ENCODE measurements around the gene NPLOC4.
A peak's percentile ranks its signal among the peaks of the same experiment; 100 is the strongest.
"Not testable (repeated sequence)": the region's sequence is repeated elsewhere in the genome, so short reads cannot be mapped to it uniquely, and the experiment has no call there.

NPLOC4 gene

GRCh38 chr17:81636505-81637288, at the start of gene NPLOC4, which contains the start of gene TSPAN10:
TSS of gene NPLOC4 (minus strand) at chr17:81637112. CDS start at chr17:81636930, 182 bp downstream.
TSS of gene TSPAN10 (plus strand) at chr17:81637196. CDS start at chr17:81642413, 5,217 bp downstream.
- peak; percentile 20 for DNase-seq

GRCh38 chr17:81686614-81687013, 49.7 kb upstream of the NPLOC4 start:
- DNase-seq, result no peak

DNA sequence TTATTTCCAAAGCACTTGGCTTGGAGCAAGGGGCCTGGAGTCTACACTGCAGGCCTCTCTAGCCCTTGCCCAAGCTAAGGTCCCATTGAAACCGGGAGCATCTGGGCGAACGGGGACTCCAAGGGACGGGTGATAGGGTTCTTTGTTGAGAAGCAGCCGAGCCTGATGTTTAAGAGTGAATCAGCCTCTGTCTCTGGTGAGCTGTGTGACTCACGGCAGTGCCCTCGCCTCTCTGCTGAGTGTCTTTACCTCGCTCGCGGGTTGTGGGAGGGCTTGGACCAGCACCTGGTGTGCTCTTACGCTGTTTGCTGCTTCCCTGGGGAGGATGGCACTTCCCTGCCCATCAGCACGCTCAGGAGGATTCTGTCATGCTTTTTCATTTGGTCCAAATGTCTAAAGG, 48.2 kb upstream of the NPLOC4 start:
- DNase-seq, result no peak

DNA sequence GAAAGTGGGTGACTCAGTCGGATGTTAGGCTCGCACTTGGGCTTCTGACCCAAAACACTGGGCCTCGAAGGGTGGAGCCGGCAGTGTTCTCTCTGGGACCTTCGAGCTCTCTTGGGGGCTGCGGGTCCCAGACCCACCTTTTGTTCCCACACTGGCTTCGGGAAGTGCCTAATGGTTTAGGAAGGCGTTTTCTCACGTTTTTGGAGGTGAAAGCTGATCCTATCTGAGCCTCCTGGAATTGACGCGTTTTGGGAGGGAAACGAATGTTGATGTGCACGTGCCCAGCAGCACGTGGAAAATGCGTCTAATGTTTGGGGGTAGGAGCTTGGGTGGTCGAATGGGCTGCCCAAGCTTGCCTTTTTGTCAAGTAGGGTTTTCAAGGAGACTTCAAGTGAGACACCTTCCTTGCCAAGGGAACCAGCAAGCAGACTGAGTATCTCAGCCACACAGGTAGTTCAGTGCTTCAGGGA, 47.6 kb upstream of the NPLOC4 start:
- DNase-seq, result no peak

GRCh38 chr17:81683584-81684441, 46.9 kb upstream of the NPLOC4 start, which contains the start of the genes ARL16 and HGS:
TSS of gene ARL16 (minus strand) at chr17:81683797. CDS start at chr17:81683753, 44 bp downstream.
TSS of gene HGS (plus strand) at chr17:81684011. CDS start at chr17:81684067, 56 bp downstream.
- peak; percentile 93 for DNase-seq

DNA sequence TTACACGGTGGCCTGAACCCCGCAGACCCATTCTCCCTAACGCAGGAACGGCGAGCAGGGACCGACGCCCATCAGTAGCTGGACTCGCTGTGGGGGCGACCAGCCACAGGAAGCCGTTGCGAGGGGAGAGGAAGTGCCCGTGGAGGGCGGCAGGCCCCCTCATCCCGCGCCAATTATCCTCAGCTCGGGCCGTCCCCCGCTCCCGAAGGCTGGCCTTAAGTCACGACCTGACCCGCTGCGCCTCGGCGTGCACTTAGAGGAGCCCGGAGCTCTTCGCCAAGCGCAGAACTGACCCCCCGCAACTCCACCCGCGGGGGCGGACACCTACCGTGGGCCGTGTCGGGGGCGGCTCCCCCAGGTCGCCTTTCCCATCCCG, 46.3 kb upstream of the NPLOC4 start:
- no peak for DNase-seq

DNA sequence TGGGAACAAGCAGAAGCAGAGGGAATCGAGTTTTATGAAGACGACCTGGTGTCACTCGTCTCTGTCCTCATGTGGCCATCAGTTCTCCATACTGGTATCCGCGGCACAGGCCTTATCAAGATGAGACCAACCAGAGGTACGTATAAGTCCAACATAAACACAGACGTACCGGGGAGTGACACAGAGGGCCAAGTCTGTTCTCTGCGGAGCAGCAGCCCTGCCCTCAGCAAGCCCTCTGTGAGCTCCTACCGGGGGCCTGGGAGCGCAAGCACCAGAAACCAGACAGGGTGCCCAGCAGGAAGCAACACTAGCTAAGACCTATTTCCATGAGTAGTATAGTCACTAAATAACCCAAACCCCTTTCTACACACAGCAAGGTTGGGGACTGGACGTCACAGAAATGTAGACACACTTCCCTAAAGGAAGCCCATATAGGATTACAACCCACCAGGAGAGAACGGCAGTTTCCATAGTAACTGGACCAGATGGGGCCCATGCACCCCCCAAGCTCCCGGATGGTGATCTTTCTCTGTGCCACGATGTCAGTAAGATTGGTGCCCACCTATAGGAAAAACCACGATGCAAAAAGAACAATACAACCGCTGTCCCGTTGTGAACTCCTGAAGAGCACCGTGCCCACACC, 45.8 kb upstream of the NPLOC4 start:
- DNase-seq, result no peak

- DNase-seq, result no peak
These were observed 44.8 kb upstream of the NPLOC4 start for GRCh38 chr17:81681672-81682071.

GRCh38 chr17:81680150-81680549, 43.2 kb upstream of the NPLOC4 start:
- DNase-seq, result no peak

DNA sequence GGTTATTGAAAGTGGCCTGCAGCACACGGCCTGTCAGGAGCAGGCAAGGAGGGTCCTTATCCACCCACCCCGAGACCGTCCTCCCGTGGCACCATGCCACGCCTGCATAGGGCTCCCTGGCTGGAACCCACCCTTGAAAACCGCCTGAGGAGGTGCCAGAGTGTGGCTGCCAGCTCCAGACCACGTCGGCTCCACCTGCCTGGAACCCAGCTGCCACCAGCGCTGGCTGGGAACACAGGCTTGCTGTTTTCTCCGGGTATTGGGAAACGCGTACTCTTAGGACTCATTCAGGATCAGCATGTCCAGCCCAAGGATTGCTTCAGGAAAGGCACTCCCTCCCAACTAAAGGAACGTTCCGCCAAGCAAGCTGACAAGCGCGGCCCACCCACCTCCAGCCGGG, 40.0 kb upstream of the NPLOC4 start:
- no peak for DNase-seq

- DNase-seq, result not testable (repeated sequence)
These were observed 38.8 kb upstream of the NPLOC4 start for GRCh38 chr17:81675515-81676221.

- no peak for DNase-seq
These were observed 36.8 kb upstream of the NPLOC4 start for GRCh38 chr17:81673561-81674258.

DNA sequence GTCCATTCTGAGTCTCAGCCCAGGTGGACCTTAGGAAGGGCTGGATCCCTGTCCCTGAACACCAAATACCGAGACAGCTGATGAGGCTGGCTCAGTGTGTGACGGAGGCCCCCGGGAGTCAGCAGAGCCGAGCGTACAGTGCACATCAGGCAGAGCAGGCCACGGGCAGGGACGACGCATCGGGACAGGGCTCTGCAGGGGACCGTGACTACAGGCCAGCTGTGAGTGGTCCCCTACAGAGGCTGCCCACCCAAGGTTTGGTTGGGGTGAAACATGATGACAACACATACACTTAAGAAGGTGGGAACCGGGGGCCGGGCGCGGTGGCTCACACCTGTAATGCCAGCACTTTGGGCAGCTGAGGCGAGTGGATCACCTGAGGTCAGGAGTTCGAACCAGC, 36.0 kb upstream of the NPLOC4 start:
- no peak for DNase-seq

- DNase-seq, result no peak
These were observed 35.6 kb upstream of the NPLOC4 start for GRCh38 chr17:81672504-81672903.

GRCh38 chr17:81667754-81668153, 30.8 kb upstream of the NPLOC4 start:
- no peak for DNase-seq

DNA sequence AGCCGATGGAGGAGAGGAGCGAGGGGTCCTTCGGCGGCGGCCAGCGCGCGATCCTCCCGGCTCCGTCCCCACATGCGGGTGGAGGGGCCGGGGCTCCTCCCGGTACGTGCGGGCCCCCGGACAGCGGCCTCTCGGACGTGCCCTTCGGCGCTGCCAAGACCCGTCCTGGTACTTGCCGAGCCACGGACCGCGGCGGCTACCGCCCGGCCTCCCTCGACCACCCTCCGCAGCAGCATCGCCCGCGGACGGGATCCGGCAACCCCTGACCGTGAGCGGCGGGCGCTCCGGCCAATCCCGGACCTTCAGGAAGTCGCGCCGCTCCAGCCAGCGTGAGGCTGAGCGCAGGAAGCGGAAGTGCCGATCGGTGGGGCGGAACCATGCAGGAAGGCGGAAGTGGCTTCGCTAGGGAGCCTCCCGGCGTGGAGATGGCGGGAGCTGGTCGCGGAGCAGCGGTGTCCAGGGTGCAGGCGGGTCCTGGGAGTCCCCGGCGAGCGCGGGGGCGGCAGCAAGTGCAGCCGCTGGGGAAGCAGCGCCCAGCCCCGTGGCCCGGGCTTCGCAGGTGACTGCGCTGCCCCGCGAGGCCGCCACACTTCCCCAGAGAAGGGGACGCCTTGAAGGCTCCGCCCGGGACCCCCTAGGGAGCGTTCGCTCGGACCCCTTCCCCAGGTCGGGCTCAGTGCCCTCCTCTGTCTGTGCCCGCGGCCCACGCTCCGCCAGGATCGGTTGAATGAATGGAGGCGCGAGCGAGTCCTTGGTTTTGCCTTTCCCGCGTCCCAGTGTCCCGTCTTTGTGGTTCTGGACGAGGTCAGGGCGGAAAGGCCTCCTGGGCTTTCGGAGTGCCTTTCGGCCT, 29.7 kb upstream of the NPLOC4 start, which contains the start of the genes CCDC137 and OXLD1:
TSS of gene CCDC137 (plus strand) at position 396 of the 850 bp plus-strand sequence. CDS start at position 426, 30 bp downstream.
TSS of gene OXLD1 (minus strand) at position 264 of the 850 bp plus-strand sequence. CDS start at position 236, 28 bp downstream.
- DNase-seq, result peak; percentile 76

- DNase-seq, result peak; percentile 39
These were observed 29.1 kb upstream of the NPLOC4 start for GRCh38 chr17:81666092-81666341.

DNA sequence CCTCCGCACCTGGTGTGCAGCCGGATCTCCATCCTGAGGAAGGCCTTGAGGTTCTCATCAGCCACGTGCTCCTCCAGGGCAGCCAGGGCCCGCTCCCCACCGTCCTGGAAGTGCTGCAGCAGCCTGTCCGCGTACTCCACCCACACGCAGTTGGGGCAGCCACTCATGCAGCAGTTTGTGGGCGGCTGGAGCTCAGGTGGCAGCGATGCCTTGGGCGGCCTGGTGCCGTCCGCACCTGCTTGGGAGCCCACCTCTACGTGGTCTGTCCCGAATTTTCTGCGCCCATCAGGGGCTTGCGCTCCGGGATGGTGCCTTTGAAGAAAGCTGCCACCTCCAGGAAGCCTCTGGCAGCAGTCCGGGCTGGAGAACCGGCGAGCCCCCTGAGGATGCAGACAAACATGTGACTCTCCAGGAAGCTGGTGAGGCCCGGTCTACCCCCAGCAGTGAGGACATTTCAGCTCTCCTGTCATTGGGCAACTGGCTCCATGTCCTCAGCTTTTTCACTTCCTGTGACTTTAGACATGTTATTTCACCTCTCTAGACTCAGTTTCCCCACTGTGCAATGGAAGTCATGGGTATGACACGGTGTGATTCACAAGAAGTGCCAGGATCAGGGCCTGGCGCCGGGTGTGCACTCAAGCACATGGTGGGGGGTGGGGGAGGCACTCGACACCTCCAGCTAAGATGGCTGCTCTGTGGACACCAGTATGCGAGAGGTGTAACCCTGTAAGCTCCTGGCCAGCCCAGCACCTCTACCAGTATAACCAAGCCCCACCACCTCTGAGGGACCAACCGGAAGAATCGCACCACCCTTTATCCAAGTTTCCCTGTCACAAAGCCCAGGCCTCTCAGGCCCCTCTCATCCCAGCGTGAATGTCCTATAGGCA, 28.5 kb upstream of the NPLOC4 start:
- DNase-seq, result peak; percentile 42

DNA sequence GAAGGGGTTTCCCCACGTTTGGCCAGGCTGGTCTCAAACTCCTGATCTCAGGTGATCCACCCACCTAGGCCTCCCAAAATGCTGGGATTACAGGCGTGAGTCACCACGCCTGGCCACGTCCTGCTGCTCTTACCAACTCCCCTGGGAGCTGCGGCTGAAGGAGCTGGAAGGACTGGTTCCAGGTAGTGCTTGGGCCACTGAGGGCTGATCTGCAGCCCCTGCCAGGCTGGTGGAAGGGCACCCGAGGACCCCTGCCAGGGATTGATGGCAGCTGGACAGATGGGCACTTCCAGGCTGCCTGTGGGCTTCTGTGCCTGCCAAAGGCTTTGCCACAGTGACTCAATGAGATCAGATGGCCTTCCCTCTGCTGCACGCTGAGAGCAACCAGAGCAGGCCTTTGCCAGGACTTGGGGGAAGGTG, 27.1 kb upstream of the NPLOC4 start:
- DNase-seq, result no peak

- DNase-seq, result no peak
These were observed 25.1 kb upstream of the NPLOC4 start for GRCh38 chr17:81662002-81662401.
